HL-60/S4 (cell line): ENCODE results near the gene RNF10.
"Not testable (repeated sequence)": the region's sequence is repeated elsewhere in the genome, so short reads cannot be mapped to it uniquely, and the experiment has no call there.

Experiments used
- in situ Hi-C: fragments of 300-500 bp; cut with MboI; formaldehyde crosslinking; loops from 2 replicates; pipeline ENCODE4 v1.14.3; 2022; ENCODE audit warnings: low sequenced_read_pairs

The RNF10 gene

GRCh38 chr12:120528861-120529525, 5.2 kb upstream of the RNF10 start, which contains the start of gene COQ5:
Gene COQ5 (minus strand): TSS chr12:120529158. CDS start chr12:120529141, 17 bp downstream.
- in situ Hi-C loops = no loop called here

- in situ Hi-C loops = no loop called here
These were observed 4.3 kb upstream of the RNF10 start for GRCh38 chr12:120529641-120530417.

- in situ Hi-C loops = not testable (repeated sequence)
These were observed 3.8 kb upstream of the RNF10 start for GRCh38 chr12:120530418-120530761.

GRCh38 chr12:120532701-120533238, 1.4 kb upstream of the RNF10 start:
- in situ Hi-C loops = no loop called here

GRCh38 chr12:120534703-120535655, 823 bp downstream of the RNF10 start:
- in situ Hi-C loops = no loop called here

- in situ Hi-C loops = no loop called here
These were observed 2.1 kb downstream of the RNF10 start for GRCh38 chr12:120536064-120536791.

DNA sequence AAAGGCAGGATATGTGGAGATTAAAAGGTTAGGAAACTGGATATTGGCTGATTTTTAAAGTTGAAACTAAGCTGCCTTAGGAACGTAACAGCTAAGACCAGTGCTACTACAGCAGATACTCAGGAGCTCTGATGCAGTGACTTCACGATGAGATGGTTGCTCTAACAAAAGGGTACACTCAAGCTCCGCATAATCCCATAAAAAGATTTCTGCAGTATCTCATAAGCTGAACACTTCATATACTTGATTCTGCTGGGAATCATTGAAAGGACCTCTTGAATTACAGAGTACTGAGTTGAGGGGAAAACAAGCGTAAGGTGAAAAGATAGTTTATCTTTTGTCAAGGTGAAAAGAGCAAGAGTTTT, 3.7 kb downstream of the RNF10 start:
- in situ Hi-C loops = no loop called here

- in situ Hi-C loops = no loop called here
These were observed 4.4 kb downstream of the RNF10 start for GRCh38 chr12:120538281-120539156.

GRCh38 chr12:120539303-120539702, 5.1 kb downstream of the RNF10 start:
- in situ Hi-C loops = no loop called here

- in situ Hi-C loops = no loop called here
These were observed 6.3 kb downstream of the RNF10 start for GRCh38 chr12:120540445-120540844.

GRCh38 chr12:120542166-120542565, 8.0 kb downstream of the RNF10 start:
- in situ Hi-C loops = no loop called here

GRCh38 chr12:120544691-120545090, 10.5 kb downstream of the RNF10 start:
- in situ Hi-C loops = no loop called here

GRCh38 chr12:120546050-120546386, 11.9 kb downstream of the RNF10 start:
- in situ Hi-C loops = no loop called here

GRCh38 chr12:120554678-120555077, 20.5 kb downstream of the RNF10 start:
- in situ Hi-C loops = no loop called here

GRCh38 chr12:120557589-120557988, 23.4 kb downstream of the RNF10 start:
- in situ Hi-C loops = no loop called here

- in situ Hi-C loops = no loop called here
These were observed 28.8 kb downstream of the RNF10 start for GRCh38 chr12:120562906-120563305.

- in situ Hi-C loops = no loop called here
These were observed 29.3 kb downstream of the RNF10 start for GRCh38 chr12:120563495-120563894.

- in situ Hi-C loops = no loop called here
These were observed 37.1 kb downstream of the RNF10 start for GRCh38 chr12:120571299-120571698.

GRCh38 chr12:120573560-120573959, 39.4 kb downstream of the RNF10 start:
- in situ Hi-C loops = no loop called here

GRCh38 chr12:120574106-120574505, 40.0 kb downstream of the RNF10 start:
- in situ Hi-C loops = no loop called here
